Smooth muscle cell of trachea (primary cell): ENCODE measurements around the gene PEX16. TPM values are rescaled to one million over a fixed set of nuclear protein-coding genes. Genes with fewer than 3 reads are reported as not detected.

Experiments
- total RNA-seq: library from RNA; depleted of rRNA; stranded (reverse); fragments of >200 nt; gene quantifications from 2 replicates; pipeline ENCODE4 v1.2.1, GENCODE V29; 2014

The PEX16 gene
- total RNA-seq, result 36.8 and 37.5 TPM in 2 replicates

GRCh38 chr11:45917623-45918330 is at the start of gene PEX16:
TSS of gene PEX16 (minus strand) at chr11:45917877. CDS start at chr11:45917811, 66 bp downstream.

GRCh38 chr11:45922425-45923082 is 4.9 kb upstream of the PEX16 start, which contains the start of gene LARGE2:
TSS of gene LARGE2 (plus strand) at chr11:45922656. CDS start at chr11:45922883, 227 bp downstream.

DNA sequence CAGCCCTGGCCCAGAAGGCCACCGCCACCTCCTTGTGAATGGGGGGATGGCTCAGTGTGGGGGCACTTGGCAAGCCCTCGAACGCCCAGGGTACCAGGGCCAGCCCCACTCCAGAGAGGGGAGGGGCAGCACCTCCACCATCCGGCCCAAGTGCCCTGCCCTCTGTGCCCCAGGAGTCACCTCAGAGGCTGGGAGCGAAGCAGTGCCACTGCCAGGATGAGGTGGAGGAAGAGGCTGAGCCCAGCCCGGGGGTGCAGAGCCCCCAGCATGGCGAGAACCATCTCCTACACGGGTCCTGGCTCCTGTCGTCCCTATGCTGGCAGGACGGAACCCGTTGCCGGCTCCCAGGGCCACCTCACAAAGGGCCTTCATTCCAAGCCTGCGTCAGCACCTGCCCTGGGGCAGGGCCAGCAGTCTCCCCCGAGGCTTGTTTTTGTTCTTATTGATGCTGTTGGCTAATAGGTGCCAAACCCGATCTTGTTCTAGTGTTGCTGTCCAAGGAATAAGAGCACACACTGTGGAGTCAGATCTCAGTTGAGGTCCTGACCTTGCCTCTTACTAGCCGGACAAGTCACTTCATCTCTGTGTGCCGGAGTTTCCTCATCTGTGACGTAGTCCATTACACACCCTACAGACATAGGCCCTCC is 10.6 kb downstream of the PEX16 start, which contains the start of gene FREY1:
TSS of gene FREY1 (minus strand) at position 307 of the 647 bp plus-strand sequence. CDS start at position 281, 26 bp downstream.

DNA sequence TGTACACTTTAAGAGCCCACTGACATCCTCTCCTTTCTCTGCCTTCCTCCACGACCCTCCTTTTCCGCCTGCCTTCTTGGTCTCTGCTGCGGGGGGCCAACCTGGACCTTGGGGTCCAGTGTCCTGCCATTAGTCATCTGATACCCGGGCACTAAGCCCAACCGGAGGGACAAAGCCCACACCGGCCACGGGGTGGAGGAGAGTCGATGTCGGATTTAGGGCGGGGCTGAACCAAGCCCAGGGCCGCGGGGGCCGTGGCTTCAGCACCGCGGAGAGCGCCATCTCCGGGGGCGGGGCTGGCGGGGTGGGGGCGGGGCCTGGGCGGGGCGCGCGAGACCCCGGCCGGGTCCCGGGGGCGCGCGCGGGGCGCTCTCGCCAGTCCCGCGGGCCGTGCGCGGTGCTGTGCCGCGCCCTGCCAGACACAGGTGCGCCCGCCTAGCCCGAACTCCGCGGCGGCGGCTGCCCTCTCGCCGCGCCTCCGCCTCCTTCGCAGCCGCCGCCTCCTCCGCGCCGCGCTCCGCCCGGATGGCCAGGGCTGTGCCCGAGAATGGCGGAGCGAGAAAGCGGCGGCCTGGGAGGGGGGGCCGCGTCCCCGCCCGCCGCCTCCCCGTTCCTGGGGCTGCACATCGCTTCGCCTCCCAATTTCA is 32.3 kb downstream of the PEX16 start, which contains the start of gene MAPK8IP1:
TSS of gene MAPK8IP1 (plus strand) at position 378 of the 647 bp plus-strand sequence. CDS start at position 548, 170 bp downstream.

Other genes starting within 250 kb of the PEX16 start
- gene SLC35C1, start 112.7 kb downstream of the PEX16 start, total RNA-seq, result 9.9 and 13.7 TPM in 2 replicates
- 15.0 and 22.2 TPM in 2 replicates for gene CRY2, start 70.4 kb downstream of the PEX16 start, total RNA-seq
- 8.1 and 17.4 TPM in 2 replicates for gene MAPK8IP1, start 32.2 kb downstream of the PEX16 start, total RNA-seq
- gene FREY1, start 10.6 kb downstream of the PEX16 start, total RNA-seq, result 0.44 and 2.3 TPM in 2 replicates
- gene LARGE2, start 4.8 kb upstream of the PEX16 start, total RNA-seq, result under 0.01 TPM in 1 of 2 replicates, not detected in the other
- gene PHF21A, start 203.6 kb upstream of the PEX16 start, total RNA-seq, result 17.7 and 21.5 TPM in 2 replicates